Hepatocyte (in vitro differentiated cells): Measurements from ENCODE around the gene RTN4R. TPM values are rescaled to one million over a fixed set of nuclear protein-coding genes. Genes with fewer than 3 reads are reported as not detected.

Experiments
- DNase-seq: peaks from one replicate; pipeline ENCODE4 v3.0.0-alpha.2; 2016; ENCODE audit warnings: low spot score
- H2AFZ ChIP-seq: fragments of 200-600 bp; sonication (generic); 2 replicates; pipeline ENCODE4 v1.6.0; 2016; ENCODE audit warnings: antibody characterized with exemption, mild to moderate bottlenecking
- H3K27ac ChIP-seq: fragments of 200-600 bp; sonication (generic); 2 replicates; pipeline ENCODE4 v1.5.1; 2016; ENCODE audit warnings: mild to moderate bottlenecking
- H3K27me3 ChIP-seq: fragments of 200-600 bp; sonication (generic); 2 replicates; pipeline ENCODE4 v1.6.1; 2016
- H3K36me3 ChIP-seq: fragments of 200-600 bp; sonication (generic); replicated peaks from 2 replicates; pipeline ENCODE4 v1.5.1; 2016; ENCODE audit warnings: low read depth; ENCODE audit not compliant: insufficient read depth
- H3K4me1 ChIP-seq: fragments of 200-600 bp; sonication (generic); 2 replicates; pipeline ENCODE4 v1.5.1; 2016; ENCODE audit warnings: mild to moderate bottlenecking, moderate library complexity; ENCODE audit not compliant: insufficient read depth
- H3K4me2 ChIP-seq: fragments of 200-600 bp; sonication (generic); 2 replicates; pipeline ENCODE4 v1.6.0; 2016
- H3K4me3 ChIP-seq: fragments of 200-600 bp; sonication (generic); 2 replicates; pipeline ENCODE4 v1.5.1; 2016; ENCODE audit warnings: mild to moderate bottlenecking
- H3K79me2 ChIP-seq: fragments of 200-600 bp; sonication (generic); 2 replicates; pipeline ENCODE4 v1.6.0; 2017; ENCODE audit warnings: mild to moderate bottlenecking
- H3K9me2 ChIP-seq: fragments of 200-600 bp; sonication (generic); replicated peaks from 2 replicates; pipeline ENCODE4 v1.6.0; 2017; ENCODE audit warnings: mild to moderate bottlenecking; ENCODE audit not compliant: insufficient read depth
- H3K9me3 ChIP-seq: fragments of 200-600 bp; sonication (generic); 2 replicates; pipeline ENCODE4 v1.5.1; 2016; ENCODE audit warnings: low read depth, mild to moderate bottlenecking
- H4K20me1 ChIP-seq: fragments of 200-600 bp; sonication (generic); 2 replicates; pipeline ENCODE4 v1.6.0; 2016; ENCODE audit warnings: mild to moderate bottlenecking; ENCODE audit not compliant: insufficient read depth, poor library complexity, severe bottlenecking
- EZH2 ChIP-seq: fragments of 200-600 bp; sonication (generic); IDR thresholded peaks from 2 replicates; pipeline ENCODE4 v1.6.1; 2016; ENCODE audit warnings: antibody characterized with exemption, mild to moderate bottlenecking, borderline replicate concordance
- EZH2phosphoT487 ChIP-seq: fragments of 200-600 bp; sonication (generic); IDR thresholded peaks from one replicate; pipeline ENCODE4 v1.6.1; 2018; ENCODE audit warnings: antibody characterized with exemption, mild to moderate bottlenecking, low read depth, moderate library complexity; ENCODE audit not compliant: unreplicated experiment, severe bottlenecking
- WGBS: methylation state at CpG from one replicate; pipeline ENCODE4 v1.1.6; 2016; ENCODE audit warnings: low lambda C conversion rate; ENCODE audit errors: missing lambda C conversion rate; 5-methylcytosine and 5-hydroxymethylcytosine counted together
- polyA plus RNA-seq: library from polyadenylated mRNA; unstranded; fragments of >200 nt; fragmentation: Nextera tagmentation; extraction: Ambion mirVana; gene quantifications from 2 replicates; pipeline ENCODE4 v1.2.1, GENCODE V29; 2016
- total RNA-seq: library from RNA; depleted of rRNA; stranded (reverse); fragments of >200 nt; gene quantifications from 2 replicates; pipeline ENCODE4 v1.2.3, GENCODE V29; 2014
- TF ChIP-seq, protein P1 (sequence below): fragments of 200-600 bp; sonication (generic); IDR thresholded peaks from 2 replicates; pipeline ENCODE4 v1.5.1; 2016; ENCODE audit warnings: antibody characterized with exemption, mild to moderate bottlenecking; ENCODE audit not compliant: poor library complexity

Gene RTN4R
- total and polyA plus RNA-seq, 2 experiments from 2014 or later, result 7.9 to 16.9 TPM

DNA sequence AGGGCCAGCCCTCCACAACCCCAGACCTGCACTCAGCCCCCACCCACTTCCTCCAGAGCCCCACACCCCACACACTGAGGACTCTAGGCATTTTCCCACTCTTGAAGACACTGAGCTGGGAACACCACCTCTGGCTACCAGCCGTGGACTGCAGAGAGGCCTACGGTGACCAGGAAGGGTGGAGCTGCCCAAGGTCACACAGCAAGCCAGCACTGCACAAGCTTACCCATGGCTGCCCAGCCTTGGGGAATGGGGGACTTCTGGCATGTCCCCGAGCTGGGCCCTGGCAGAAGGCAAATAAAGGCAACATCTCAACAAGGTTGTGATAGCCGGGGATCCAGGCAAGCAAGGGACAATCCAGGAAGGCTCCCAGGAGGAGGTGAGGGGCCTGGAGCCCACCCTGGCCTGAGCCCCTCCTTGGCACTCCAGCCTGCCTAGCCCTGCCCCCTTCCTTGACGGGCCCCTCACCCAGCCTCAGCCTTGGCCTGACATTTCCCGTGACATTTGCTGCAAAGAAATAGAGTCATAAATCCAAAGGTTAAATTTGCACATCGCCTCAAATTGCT, 5.5 kb downstream of the RTN4R start:
- WGBS, result 85% methylated on average over 7 of the region's 7 CpGs
- Histone ChIP-seq H3K36me3 (no peaks in the 10 kb centered on the region), H3K79me2 (no peaks in the 10 kb centered on the region), H3K27ac (no peak overlapping the region), H3K4me3 (no peak overlapping the region), H4K20me1 (no peaks in the 10 kb centered on the region), H3K4me2 (no peak overlapping the region), H3K9me2 (no peaks in the 10 kb centered on the region), H3K9me3 (no peaks in the 10 kb centered on the region), H2AFZ (no peak overlapping the region), H3K4me1 (peaks cover 2% of the 10 kb centered on the region), H3K27me3 (no peaks in the 10 kb centered on the region)
- TF ChIP-seq EZH2 (no peak), EZH2phosphoT487 (no peak)
- TF ChIP-seq, protein P1, sequence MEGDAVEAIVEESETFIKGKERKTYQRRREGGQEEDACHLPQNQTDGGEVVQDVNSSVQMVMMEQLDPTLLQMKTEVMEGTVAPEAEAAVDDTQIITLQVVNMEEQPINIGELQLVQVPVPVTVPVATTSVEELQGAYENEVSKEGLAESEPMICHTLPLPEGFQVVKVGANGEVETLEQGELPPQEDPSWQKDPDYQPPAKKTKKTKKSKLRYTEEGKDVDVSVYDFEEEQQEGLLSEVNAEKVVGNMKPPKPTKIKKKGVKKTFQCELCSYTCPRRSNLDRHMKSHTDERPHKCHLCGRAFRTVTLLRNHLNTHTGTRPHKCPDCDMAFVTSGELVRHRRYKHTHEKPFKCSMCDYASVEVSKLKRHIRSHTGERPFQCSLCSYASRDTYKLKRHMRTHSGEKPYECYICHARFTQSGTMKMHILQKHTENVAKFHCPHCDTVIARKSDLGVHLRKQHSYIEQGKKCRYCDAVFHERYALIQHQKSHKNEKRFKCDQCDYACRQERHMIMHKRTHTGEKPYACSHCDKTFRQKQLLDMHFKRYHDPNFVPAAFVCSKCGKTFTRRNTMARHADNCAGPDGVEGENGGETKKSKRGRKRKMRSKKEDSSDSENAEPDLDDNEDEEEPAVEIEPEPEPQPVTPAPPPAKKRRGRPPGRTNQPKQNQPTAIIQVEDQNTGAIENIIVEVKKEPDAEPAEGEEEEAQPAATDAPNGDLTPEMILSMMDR, result no peak
- no peak for DNase-seq

DNA sequence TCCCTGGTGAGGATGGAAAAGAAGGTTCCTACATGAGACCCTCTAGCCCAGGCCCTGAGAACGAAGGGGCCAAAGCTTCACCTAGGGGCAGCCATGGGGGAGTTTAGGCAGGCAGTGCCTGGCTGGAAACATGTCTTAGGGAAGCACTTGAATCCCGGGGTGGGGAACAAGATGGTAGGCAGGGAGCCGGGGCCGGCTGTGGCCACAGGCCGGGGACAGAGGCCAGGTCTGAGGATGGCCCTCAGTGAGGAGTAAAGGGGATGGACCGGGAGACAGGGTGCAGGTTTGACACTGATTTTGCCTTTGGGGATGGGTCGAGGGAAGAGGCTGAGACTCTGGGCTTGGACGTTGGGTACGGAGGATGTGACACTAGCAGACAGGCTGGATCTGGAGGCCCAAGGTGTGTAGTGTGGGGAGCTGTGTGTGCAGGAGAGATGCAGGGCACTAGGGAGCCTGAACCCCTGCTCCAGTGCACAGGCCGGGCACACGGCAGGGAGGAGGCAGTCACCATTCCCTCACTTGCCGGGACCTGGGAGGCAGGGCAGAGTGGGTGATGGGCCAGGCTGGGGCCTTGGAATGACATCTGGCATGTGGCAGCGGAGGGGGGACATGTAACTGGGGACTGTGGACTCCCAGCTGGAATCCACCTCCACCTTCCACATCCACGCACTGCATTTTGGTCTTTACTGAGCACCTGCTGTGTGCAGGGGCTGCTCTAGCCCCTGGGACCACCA, 6.1 kb downstream of the RTN4R start:
- Histone ChIP-seq H3K9me3 (no peaks in the 10 kb centered on the region), H3K36me3 (no peaks in the 10 kb centered on the region), H3K4me3 (no peak overlapping the region), H2AFZ (no peak overlapping the region), H4K20me1 (no peaks in the 10 kb centered on the region), H3K79me2 (no peaks in the 10 kb centered on the region), H3K9me2 (no peaks in the 10 kb centered on the region), H3K4me2 (no peak overlapping the region), H3K4me1 (peaks cover 2% of the 10 kb centered on the region), H3K27ac (no peak overlapping the region), H3K27me3 (no peaks in the 10 kb centered on the region)
- no peak for DNase-seq
- TF ChIP-seq, protein P1, result no peak
- TF ChIP-seq EZH2 (no peak), EZH2phosphoT487 (no peak)
- 92% methylated on average over 14 of the region's 14 CpGs for WGBS

DNA sequence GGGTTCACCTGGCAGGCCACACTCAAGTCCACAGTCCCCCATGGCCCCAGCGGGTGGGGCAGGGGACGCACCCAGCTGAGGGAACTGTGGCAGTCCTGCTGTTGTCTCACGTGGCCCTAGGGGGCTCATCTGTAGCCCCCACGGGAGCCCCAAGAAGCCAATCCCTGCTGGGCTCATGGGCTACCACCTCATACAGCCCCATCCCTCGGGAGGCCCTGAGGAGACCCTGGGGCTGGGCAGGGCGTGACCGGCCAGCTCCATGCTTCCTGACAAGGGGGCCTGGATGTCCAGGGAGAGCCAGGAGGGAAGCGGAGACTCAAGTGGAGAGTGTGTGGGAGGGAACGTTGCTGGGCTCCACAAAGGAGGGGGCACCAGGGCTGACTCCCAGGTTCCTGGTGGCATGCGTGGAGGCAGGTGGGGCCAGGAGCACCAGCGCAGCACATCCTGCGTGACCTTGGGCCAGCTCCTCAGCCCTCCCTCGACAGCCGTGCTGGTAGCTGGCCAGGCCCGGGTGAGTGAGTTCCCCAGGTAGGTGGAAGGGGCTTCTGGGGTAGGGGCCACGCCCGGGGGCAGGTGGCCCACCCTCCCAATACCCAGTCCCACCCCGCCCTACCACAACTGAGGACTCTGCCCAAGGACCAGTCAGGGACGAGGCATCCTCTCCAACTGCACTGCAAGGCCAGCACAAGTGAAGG, 7.9 kb downstream of the RTN4R start:
- peaks cover under 1% of the 10 kb centered on the region for H3K4me1 ChIP-seq
- no peaks in the 10 kb centered on the region for H3K9me3 ChIP-seq
- no peaks in the 10 kb centered on the region for H3K79me2 ChIP-seq
- whole genome bisulfite sequencing, result 91% methylated on average over 12 of the region's 19 CpGs
- no peak overlapping the region for H3K4me2 ChIP-seq
- H3K27me3 ChIP-seq, result no peaks in the 10 kb centered on the region
- no peaks in the 10 kb centered on the region for H3K36me3 ChIP-seq
- TF ChIP-seq, protein P1, result no peak
- TF ChIP-seq EZH2phosphoT487, result no peak
- TF ChIP-seq EZH2, result no peak
- DNase-seq, result no peak
- H2AFZ ChIP-seq, result no peak overlapping the region
- H4K20me1 ChIP-seq, result no peaks in the 10 kb centered on the region
- no peaks in the 10 kb centered on the region for H3K9me2 ChIP-seq
- no peak overlapping the region for H3K4me3 ChIP-seq
- no peak overlapping the region for H3K27ac ChIP-seq
